SKM-1 treated with dmso at 0.1 percent for 144 hours (cell line): ENCODE data around the gene AOC3.
A peak's percentile ranks its signal among the peaks of the same experiment; 100 is the strongest.
"Not testable (repeated sequence)": the region's sequence is repeated elsewhere in the genome, so short reads cannot be mapped to it uniquely, and the experiment has no call there.

Experiments
- DNase-seq: peaks from one replicate; lab custom pipeline; 2025; ENCODE audit not compliant: unreplicated experiment; lab: John Stamatoyannopoulos, UW

The AOC3 gene

DNA sequence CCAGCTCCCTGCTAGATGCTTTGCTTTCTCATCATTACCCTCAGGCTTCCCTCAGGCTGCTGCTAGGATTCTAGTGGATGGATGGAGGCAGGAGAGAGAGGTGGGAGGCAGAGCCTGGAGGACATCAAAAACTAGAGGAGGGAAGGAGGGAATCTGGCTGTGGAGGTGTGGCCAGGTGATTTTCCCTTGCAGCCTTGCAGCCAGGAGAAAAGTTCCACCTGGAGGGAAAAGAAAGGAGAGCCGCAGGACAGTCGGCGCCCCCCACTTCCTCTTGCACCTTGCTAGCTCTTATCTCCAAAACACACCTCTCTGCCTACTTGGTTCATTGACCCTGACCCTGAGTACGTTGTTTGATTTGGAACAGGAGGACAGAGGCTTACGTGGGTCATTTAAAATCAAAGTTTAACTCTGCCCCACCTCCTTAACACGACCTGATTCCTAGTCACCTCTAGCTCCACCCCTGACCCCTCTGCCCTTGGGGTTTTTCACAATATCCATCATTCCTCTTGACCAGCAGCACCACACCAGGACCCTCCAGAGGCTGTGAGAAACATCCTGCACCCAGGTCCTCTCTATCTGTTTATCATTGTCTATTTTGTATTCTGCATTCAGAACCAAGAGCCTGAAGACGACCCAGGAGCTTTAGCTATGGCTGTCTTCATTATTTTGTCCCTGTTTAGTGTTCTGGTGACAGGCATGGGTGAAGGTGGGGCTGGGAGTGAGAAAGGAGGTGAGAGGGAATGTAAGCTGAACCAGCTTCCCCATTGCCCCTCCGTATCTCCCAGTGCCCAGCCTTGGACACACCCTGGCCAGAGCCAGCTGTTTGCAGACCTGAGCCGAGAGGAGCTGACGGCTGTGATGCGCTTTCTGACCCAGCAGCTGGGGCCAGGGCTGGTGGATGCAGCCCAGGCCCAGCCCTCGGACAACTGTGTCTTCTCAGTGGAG is 15.9 kb downstream of the AOC3 start:
- no peak for DNase-seq

DNA sequence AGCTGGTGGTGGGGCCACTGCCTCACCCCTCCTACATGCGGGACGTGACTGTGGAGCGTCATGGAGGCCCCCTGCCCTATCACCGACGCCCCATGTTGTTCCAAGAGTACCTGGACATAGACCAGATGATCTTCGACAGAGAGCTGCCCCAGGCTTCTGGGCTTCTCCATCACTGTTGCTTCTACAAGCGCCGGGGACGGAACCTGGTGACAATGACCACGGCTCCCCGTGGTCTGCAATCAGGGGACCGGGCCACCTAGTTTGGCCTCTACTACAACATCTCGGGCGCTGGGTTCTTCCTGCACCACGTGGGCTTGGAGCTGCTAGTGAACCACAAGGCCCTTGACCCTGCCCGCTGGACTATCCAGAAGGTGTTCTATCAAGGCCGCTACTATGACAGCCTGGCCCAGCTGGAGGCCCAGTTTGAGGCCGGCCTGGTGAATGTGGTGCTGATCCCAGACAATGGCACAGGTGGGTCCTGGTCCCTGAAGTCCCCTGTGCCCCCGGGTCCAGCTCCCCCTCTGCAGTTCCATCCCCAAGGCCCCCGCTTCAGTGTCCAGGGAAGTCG is 16.8 kb downstream of the AOC3 start:
- DNase-seq = not testable (repeated sequence)

- DNase-seq = no peak
Measured at GRCh38 chr17:42868338-42868737, 17.3 kb downstream of the AOC3 start.

GRCh38 chr17:42871647-42872046 is 20.6 kb downstream of the AOC3 start:
- no peak for DNase-seq

- no peak for DNase-seq
Measured at GRCh38 chr17:42872251-42872965, 21.4 kb downstream of the AOC3 start.

DNA sequence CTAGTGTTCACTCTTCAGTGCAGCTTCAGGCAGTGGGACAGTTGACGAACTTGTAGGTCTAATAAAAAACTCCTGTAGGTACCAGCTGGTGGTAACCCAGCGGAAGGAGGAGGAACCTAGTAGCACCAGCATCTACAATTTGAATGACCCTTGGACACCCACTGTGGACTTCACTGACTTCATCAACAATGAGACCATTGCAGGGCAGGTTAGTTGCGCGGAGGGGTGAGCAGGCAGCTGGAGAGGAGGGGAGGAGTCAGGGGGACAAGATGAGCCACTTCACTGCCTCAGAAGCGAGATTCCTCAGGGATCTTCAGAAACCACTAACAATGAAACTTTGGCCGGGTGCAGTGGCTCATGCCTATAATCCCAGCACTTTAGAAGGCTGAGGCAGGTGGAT is 22.3 kb downstream of the AOC3 start:
- no peak for DNase-seq

GRCh38 chr17:42873932-42874695 is 23.1 kb downstream of the AOC3 start:
- DNase-seq = not testable (repeated sequence)

GRCh38 chr17:42877037-42877436 is 26.0 kb downstream of the AOC3 start:
- DNase-seq = no peak

GRCh38 chr17:42878123-42878880 is 27.3 kb downstream of the AOC3 start:
- DNase-seq = no peak

- no peak for DNase-seq
Measured at GRCh38 chr17:42878924-42879595, 28.1 kb downstream of the AOC3 start.

DNA sequence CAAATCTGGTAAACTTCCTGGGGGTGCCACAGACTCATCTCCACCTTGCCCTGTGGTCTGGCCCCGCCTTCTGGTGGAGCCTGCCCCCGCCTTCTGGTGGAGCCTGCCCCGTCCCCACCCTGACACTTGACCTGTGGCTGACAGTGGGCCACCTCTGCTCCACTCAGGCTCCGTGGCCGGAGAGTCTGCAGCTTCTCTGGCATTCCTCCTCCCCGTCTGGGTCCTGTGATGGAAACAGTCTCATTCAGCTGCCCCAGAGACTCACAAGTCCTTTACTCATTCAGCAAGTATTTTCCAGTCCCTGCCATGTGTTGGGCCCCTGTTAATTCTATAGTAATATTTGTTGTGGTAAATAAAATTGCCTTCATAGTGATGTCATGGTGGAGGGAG is 28.6 kb downstream of the AOC3 start:
- no peak for DNase-seq

- no peak for DNase-seq
Measured at GRCh38 chr17:42880776-42881310, 29.8 kb downstream of the AOC3 start.

GRCh38 chr17:42881706-42882105 is 30.7 kb downstream of the AOC3 start:
- not testable (repeated sequence) for DNase-seq

GRCh38 chr17:42882166-42882565 is 31.2 kb downstream of the AOC3 start:
- no peak for DNase-seq

DNA sequence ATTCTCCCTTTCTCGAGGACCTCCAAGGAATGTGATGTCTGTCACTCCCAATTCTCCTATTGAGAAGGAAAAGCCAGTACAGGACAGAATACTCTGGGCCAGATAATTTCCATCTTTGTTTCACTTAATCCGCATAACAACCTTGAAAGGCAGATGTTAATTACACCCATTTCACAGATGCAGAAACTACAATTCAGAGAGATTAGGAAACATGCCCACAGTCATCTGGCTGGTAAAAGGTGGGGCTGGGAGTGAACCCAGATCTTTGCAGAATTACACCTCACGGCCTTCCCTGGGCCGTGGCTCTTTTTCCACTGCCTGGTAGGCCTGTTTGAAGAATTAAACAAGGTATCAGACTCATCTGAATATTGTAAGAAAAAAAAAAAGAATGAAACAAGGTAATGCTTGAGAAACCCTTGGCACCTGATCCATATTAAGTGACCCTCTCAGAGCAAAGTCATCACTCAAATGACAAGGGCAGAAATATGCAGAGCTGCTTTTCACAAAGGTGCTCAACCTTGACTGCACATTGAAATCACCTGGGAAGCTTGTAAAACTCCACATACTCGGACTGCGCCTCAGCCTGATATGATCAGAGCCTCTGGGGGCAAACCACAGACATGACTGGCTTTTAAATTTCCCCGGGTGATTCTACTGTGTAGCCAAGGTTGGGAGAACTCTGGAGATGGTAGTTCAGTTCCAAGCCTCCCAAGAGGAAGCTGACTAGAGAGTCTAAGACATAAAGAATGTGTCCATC is 33.0 kb downstream of the AOC3 start:
- DNase-seq = no peak

- DNase-seq = not testable (repeated sequence)
Measured at GRCh38 chr17:42885806-42886205, 34.8 kb downstream of the AOC3 start.

DNA sequence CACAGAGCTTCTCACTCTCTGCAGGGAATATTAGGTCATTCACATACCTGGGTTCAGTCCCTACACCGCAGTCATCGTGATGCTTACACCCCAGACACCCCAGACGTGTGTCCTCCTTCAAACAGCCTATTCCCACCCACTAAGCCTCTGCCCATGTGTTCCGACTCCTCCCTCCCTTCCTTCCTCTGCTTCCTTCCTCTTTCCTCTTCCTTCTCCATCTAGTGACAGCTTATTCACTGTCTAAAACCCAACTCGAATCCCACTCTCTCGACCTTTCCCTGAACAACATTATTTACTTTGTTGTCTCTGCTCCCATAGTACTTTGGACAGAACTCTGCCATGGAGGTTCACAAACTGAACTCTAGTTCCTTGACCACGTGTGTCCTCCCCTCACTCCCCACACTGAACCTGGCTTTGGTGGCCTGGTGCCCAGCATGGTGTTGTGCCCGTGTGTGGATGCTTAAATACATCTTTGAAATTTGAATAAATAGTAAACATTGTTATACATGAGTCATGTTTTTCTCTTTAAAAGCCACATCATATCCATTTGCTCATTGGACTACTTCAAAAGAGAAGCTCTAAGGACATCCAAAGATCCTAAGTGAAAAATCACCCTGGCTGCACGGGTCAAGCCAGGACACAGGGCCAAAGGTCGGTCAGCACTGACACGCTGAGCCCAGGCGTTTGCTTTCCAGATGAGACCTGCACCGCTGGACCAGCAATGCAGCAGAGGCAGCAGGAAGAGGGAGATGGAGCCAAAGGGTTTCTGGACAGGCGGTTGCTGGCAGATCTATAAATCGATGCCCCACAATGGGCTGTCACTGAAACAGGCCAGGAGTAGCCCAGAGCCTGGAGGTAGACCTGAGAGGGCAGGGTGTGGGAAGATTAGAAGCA is 35.5 kb downstream of the AOC3 start:
- DNase-seq = peak; percentile 57

DNA sequence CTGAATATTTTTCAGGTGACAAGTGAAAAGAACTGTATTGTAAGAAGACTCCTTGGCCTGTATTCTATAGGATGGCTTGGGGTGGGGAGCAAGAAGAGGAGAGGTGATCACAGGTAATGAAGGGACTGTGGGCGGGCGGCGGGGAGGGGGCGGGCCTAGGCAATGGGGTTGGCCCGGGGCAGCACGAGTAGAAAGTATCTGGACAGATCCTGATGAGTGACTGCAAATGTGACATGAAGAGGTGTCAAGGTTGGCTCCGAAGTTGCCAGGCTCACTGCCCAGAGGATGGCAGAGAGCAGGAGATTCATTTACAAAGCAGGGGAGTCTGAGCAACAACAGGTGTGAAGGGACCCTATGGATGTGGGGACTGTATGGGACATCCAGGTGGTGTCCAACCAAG is 38.8 kb downstream of the AOC3 start:
- DNase-seq = no peak
